ENCODE measurements around the gene USP8.

Gene USP8

GRCh38 chr15:50543556-50543955 lies 119.4 kb downstream of the USP8 start:
- DNase-seq (ENCODE audit: low read depth), result no peak

GRCh38 chr15:50544368-50544767 lies 120.2 kb downstream of the USP8 start:
- no peak for DNase-seq (ENCODE audit: low read depth)

- no peak for DNase-seq (ENCODE audit: low read depth)
Observed at GRCh38 chr15:50546566-50546965, 122.4 kb downstream of the USP8 start, which contains the start of gene USP50. TSS of gene USP50 (minus strand) at chr15:50546666. CDS start at chr15:50546525, 141 bp downstream.

- DNase-seq (ENCODE audit: low read depth), result no peak
Observed at GRCh38 chr15:50549326-50549725, 125.1 kb downstream of the USP8 start.

GRCh38 chr15:50552238-50552637 lies 128.0 kb downstream of the USP8 start:
- DNase-seq (ENCODE audit: low read depth), result no peak

- DNase-seq (ENCODE audit: low read depth), result no peak
Observed at GRCh38 chr15:50556642-50557371, 132.6 kb downstream of the USP8 start.

- DNase-seq (ENCODE audit: low read depth), result no peak
Observed at GRCh38 chr15:50558012-50558411, 133.8 kb downstream of the USP8 start.

GRCh38 chr15:50562735-50563640 lies 138.8 kb downstream of the USP8 start:
- no peak for DNase-seq (ENCODE audit: low read depth)

GRCh38 chr15:50563756-50564155 lies 139.6 kb downstream of the USP8 start:
- DNase-seq (ENCODE audit: low read depth), result no peak

All from activated gamma-delta T cell treated with anti-CD3 and anti-CD28 coated beads, Interleukin-2, amount 50 U/mL, for 16 hours (primary cell).